Fibroblast of mammary gland (primary cell): ENCODE measurements around the gene ACTR3C.

ENCODE experiments used
- DNase-seq: peaks from one replicate; pipeline ENCODE4 v3.0.0-alpha.2; 2010; ENCODE audit warnings: low read depth
- H3K4me3 ChIP-seq: 2 replicates; pipeline ENCODE4 v1.5.1; 2011; ENCODE audit warnings: low read depth, mild to moderate bottlenecking, low read length, moderate library complexity; ENCODE audit not compliant: control insufficient read depth
- CTCF ChIP-seq: conservative IDR thresholded peaks from 2 replicates; pipeline ENCODE4 v1.5.1; 2011; ENCODE audit warnings: low read depth, low read length, inconsistent platforms; ENCODE audit not compliant: control insufficient read depth, insufficient read depth

Gene ACTR3C

GRCh38 chr7:150358988-150359621 lies 35.8 kb upstream of the ACTR3C start:
- no peak overlapping the region for H3K4me3 ChIP-seq
- no peak for DNase-seq
- TF ChIP-seq CTCF, result no peak

GRCh38 chr7:150358433-150358832 lies 35.1 kb upstream of the ACTR3C start:
- no peak for DNase-seq
- no peak for TF ChIP-seq CTCF
- H3K4me3 ChIP-seq, result no peak overlapping the region

DNA sequence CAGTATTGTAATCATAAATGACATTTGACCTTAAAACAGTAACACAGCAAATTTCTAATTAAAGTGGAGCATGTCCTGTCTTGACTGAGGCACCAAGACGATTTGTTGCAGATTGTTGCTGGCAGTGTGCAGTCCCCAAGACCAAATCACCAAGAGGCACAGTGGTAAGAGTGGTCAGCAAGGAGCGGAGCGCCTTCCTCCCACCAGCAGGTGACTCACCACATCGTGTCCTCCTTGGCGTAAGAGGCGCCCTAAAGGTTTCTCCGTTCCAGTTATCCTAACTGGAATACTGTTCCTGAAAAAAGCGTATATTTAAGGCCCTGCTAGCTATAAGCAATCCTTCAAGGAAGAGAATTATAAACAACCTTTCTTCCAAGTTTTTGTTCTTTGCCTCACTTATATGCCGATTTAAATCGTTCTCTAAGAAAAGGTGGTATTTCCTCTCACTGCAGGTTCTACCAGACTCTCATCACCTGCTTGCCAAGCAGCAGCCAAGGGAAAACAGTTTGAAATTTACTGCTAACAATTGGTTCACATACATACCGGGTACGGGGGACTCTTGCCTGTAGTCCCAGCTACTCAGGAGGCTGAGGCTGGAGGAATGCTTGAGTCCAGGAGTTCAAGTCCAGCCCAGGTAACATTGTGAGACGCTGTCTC lies 34.6 kb upstream of the ACTR3C start:
- no peak for TF ChIP-seq CTCF
- H3K4me3 ChIP-seq, result no peak overlapping the region
- DNase-seq, result peak; percentile 30

GRCh38 chr7:150357270-150357669 lies 33.9 kb upstream of the ACTR3C start:
- no peak overlapping the region for H3K4me3 ChIP-seq

DNA sequence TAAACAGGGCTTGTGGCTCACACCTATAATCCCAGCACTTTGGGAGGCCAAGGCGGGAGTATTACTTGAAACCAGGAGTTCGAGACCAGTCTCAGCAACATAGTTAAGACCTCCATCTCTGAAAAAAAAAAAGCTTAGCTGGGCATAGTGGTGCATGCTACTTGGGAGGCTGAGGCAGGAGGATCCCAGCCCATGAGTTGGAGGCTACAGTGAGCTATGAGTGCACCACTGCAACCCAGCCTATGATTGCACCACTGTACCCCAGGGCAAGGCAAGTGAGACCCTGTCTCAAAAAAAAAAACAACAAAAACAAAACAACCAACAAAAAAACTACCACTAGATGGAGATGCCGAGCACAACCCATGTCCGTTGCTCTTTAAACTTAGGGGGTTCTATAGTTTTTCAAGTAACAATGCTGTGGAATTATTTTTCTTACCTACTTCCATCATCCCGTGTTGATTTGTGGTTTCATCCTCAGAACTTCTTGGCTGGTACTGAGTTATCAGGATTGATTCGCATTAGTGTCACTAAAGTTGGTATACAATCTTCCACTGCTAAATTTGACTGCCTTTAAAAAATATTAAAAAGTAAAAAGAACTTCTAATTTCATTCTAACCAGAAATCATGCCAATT lies 33.0 kb upstream of the ACTR3C start:
- H3K4me3 ChIP-seq, result no peak overlapping the region
- peak; percentile 48 for DNase-seq
- peak; percentile 82 for TF ChIP-seq CTCF

More at GRCh38 chr7:150357270-150357669, 33.9 kb upstream of the ACTR3C start:
- peak; percentile 5 for DNase-seq
- no peak for TF ChIP-seq CTCF

GRCh38 chr7:150355666-150356059 lies 32.3 kb upstream of the ACTR3C start:
- no peak overlapping the region for H3K4me3 ChIP-seq
- TF ChIP-seq CTCF, result no peak
- no peak for DNase-seq
